Activated T-cell treated with anti-CD3 and anti-CD28 coated beads for 24 hours (primary cell): ENCODE results near the gene ENTPD8.

Experiments
- DNase-seq: peaks from one replicate; pipeline ENCODE4 v3.0.0-alpha.2; 2020; ENCODE audit warnings: low read depth

The ENTPD8 gene

GRCh38 chr9:137441289-137441934 is at the start of gene ENTPD8:
Gene ENTPD8 (minus strand): TSS chr9:137441357. CDS start chr9:137438285, 3,072 bp downstream.
- no peak for DNase-seq

GRCh38 chr9:137490532-137491186 is 49.5 kb upstream of the ENTPD8 start:
- DNase-seq: no peak

DNA sequence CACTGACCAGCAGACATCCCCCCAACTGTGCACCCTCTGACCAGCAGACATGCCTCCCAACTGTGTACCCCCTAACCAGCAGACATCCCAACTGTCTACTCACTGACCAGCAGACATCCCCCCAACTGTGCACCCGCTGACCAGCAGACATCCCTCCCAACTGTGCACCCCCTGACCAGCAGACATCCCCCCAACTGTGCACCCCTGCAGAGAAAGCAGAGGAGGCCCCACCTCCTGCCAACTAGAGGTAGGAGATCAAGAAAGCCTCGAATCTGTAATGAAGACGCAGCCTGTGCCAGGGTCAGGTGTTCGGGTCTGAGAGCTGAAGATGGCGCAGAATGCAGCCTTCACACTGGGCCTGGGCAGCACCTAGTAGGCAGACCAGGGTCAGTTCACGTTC is 47.7 kb upstream of the ENTPD8 start:
- no peak for DNase-seq

- DNase-seq: no peak
Measured at GRCh38 chr9:137488327-137488653, 47.1 kb upstream of the ENTPD8 start.

- no peak for DNase-seq
Measured at GRCh38 chr9:137487454-137488326, 46.5 kb upstream of the ENTPD8 start.

- DNase-seq: no peak
Measured at GRCh38 chr9:137486545-137487453, 45.6 kb upstream of the ENTPD8 start.

DNA sequence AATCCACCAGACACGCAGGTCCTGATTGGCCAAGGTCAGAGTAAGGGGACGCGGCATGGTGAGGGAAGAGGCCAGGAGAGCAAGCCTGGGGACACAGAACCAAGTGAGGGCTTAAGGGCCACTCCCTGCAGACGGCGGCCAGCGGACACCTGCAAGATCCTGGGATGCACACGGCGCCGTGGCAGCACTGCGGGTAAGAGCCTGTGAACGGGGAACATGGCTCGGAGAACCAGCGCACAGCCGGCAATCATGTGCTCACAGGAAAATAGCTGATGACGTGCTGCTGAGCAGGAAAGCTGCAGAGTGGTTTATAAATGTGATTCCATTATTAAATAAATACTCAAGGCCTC is 45.0 kb upstream of the ENTPD8 start:
- no peak for DNase-seq

DNA sequence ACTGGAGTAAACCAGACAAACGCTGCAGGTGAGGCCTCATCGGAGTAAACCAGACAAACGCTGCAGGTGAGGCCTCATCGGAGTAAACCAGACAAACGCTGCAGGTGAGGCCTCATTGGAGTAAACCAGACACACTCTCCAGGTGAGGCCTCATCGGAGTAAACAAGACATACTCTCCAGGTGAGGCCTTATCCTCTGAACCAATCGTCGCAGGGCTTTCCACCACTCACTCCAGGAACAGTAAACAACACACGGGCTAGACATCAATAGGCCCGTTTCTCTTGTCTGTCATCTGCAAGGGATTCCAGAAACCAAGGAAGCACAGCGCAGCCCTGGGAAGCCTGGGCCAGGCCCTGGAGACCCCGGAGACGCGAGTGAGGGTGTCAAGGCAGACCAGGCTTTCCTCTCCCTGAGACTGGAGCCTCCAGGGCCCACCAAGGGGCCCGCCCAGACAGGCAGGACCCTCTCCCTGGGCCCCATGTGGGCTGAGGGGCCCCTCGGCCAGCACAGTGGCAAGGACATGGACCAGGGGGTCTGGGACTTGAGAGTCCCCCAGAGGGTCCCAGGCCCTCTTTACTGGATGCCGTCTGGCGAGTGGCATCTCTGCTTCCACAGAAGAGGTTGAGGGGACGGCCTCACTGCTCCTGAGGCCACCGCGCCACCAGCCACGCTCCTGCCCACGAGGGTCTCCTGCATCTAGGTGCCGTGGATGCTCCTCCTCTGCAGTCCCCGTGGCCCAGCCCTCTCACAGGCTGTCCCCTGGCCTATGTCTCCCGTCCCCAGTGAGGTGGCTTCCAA is 44.4 kb upstream of the ENTPD8 start:
- no peak for DNase-seq

- no peak for DNase-seq
Measured at GRCh38 chr9:137484551-137485315, 43.6 kb upstream of the ENTPD8 start.

DNA sequence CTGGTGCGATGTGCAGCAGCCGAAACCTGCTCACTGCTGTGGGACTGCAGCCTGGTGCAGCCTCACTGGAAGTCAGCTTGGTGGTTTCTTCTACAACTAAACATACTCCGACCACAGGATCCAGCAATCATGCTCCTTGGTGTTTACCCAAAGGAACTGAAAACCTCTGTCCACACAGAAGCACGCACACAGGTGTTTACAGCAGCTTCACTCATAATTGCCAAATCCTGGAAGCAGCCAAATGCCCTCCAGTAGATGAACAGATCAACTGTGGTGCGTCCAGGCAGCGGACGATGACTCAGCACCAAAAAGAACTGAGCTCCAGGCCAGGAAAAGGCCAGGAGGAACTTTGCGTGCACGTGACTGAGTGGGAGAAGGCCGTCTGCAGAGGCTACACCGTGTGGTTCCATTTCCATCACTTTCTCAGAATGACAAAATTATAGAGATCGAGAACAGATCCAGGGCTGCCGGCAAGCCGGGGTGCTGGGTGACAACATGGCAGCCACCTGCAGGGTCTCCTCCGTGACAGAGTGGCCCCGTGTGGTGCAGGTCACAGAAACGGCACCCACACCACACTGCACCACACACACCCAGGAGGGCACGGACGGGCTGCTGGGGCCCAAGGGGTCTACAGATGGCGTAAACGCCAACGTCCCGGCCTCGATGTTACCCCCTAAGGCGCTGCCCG is 41.1 kb upstream of the ENTPD8 start:
- no peak for DNase-seq

- no peak for DNase-seq
Measured at GRCh38 chr9:137480686-137481683, 39.8 kb upstream of the ENTPD8 start.

GRCh38 chr9:137479892-137480685 is 38.9 kb upstream of the ENTPD8 start:
- DNase-seq: no peak

DNA sequence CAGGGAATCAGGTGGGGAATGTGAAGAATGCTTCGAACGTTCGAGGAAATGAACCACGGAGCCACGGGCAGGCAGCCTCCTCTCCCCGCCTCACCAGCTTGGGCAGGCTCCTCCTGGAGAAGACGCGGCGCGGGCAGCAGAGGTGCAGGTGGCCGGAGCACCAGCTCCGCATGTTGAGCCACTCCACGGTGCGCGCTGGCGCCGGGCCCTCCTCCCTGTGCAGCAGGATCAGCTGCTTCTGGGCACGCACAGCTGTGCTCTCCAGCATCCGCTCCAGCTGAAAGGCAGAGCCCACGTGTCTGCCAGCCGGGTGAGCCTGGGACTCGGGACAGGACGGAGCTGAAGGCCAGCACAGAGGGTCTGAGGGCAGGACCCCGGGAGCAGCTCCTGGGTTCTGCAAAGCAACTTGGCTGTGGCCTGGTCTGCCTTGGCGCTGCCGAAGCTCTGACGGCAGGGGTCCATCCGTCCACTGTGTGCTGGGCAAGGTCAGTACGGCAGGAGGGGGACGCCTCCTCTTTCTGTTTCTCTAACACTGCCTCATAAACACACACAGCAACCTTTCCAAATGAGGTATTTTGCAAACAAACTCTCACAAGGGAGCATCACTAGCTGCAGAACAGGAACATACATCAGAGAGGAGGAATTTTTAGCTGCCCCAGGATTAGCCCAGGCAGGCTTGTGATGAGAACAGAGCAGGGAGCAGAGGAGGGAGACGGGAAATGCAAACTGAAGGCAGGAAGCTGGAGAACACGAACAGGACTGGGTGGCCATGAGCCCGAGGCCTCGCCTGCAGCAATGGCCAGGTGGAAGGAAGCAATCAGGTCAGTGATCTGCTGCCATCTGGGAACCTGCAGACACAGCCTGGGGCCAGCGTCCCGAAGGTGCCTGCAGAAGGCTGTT is 38.1 kb upstream of the ENTPD8 start:
- no peak for DNase-seq

GRCh38 chr9:137478613-137478961 is 37.4 kb upstream of the ENTPD8 start:
- no peak for DNase-seq

DNA sequence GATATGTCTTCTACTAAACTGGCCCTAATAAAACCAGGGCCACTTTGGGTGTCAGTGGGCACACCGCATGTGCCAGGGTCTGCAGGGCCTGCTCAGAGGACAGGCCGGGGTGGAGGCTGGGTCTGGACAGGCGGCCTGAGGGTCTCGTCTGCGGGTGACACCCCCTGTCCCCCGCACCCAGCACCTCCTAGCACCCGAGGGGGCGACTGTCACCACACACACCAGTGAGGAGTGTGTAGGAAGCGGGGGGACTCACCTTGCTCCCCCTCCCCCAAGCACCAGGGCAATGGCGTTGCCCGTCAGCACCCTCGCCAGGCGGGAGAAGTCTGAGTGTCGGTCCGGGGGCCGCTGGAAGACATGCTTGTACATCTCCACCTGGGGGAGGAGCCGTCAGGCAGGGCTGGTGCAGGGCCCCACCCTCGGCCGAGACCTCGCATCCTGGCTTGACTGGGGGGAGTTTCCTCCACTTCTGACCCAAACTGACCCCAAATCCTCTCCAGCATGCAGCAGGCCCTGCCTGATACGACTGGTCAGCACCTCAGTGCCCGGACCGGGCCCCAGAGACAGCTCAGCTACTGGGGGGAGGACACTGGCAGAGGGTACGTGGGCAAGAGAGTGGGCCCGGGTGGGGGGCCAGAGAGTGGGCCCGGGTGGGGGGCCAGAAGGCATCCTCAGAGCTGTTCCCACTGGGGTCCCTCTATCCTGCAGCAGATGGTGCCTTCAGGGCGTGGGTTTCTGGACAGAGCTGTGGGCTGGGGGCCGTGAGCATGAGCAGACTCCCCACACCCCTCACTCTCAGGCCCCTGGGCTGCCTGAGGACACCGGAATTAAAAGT is 36.8 kb upstream of the ENTPD8 start:
- no peak for DNase-seq

GRCh38 chr9:137476856-137477255 is 35.7 kb upstream of the ENTPD8 start:
- DNase-seq: no peak
